ENCODE results near the gene MOCS1. TPM values are rescaled to one million over a fixed set of nuclear protein-coding genes. Genes with fewer than 3 reads are reported as not detected.

The MOCS1 gene
- total and polyA plus RNA-seq, 2 experiments from 2014 or later, result 7.3 to 9.0 TPM

DNA sequence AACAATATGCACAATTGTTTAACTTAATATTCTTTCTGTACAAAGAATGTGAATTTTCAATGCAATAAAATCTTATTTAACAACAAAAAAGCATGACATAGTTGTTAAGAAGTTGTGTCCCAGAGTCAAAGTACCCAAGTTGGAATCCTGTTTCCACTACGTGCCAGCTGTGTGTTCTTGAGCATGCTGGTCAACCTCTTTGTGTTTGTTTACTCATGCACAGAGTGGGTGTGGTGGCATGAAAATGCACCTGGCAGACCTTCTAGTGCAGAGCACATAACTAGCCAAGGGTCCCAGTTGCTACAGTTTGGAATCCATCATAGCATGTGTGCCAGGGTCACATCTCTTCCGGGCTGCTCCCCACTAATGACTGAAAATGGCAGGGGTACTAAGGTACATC is 24.7 kb upstream of the MOCS1 start:
- Histone ChIP-seq H3K27ac (no peak overlapping the region), H3K9me2 (ENCODE audit: insufficient read depth) (no peaks in the 10 kb centered on the region), H3K9me3 (ENCODE audit: low read depth) (no peaks in the 10 kb centered on the region), H3K79me2 (ENCODE audit: insufficient read depth) (no peaks in the 10 kb centered on the region), H3K36me3 (ENCODE audit: low read depth) (no peaks in the 10 kb centered on the region), H3K4me2 (ENCODE audit: unreplicated experiment) (no peak overlapping the region), H3K4me3 (no peak overlapping the region), H3K27me3 (replicated peaks; ENCODE audit: insufficient read depth) (no peaks in the 10 kb centered on the region), H3F3A (ENCODE audit: insufficient read depth) (no peaks in the 10 kb centered on the region), H2AFZ (no peak overlapping the region), H3K9ac (no peak overlapping the region), H3K4me1 (ENCODE audit: insufficient read depth) (peaks cover 4% of the 10 kb centered on the region; the same call in 1 of the 2 replicates), H4K20me1 (ENCODE audit: insufficient read depth) (no peaks in the 10 kb centered on the region)
- TF ChIP-seq EZH2phosphoT487 (IDR thresholded peaks at IDR 0.05; ENCODE audit: insufficient read depth, low read depth) (no peak), EZH2 (IDR thresholded peaks at IDR 0.05; ENCODE audit: insufficient read depth, poor library complexity, severe bottlenecking) (no peak)
- no peak for DNase-seq
- whole genome bisulfite sequencing, 2 experiments (ENCODE audit: low coverage in 1 of 2, low lambda C conversion rate in 2 of 2, missing lambda C conversion rate in 2 of 2), result 65 to 83% methylated on average over 2 of the region's 2 CpGs
- in situ Hi-C loops (cut with MboI), result no loop called here

DNA sequence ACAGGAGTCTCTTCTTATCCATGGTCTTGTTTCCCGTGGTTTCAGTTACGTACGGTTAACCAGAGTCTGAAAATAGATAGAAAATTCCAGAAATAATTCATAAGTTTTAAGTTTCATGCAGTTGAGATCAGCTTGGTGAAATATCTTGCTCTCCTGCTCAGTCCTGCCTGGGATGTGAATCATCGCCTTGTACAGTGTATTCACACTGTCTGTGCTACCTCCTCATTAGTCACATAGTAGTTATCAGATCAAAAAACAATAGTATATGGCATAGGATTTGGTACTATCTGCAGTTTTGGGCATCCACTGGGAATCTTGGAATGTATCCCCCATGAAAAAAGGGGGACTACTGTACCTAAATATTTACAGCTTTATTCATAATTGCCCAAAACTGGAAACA is 22.7 kb upstream of the MOCS1 start:
- H3K27ac ChIP-seq, result no peak overlapping the region
- no peaks in the 10 kb centered on the region for H3K9me2 ChIP-seq (ENCODE audit: insufficient read depth)
- peak; percentile 56 for DNase-seq
- no peak overlapping the region for H2AFZ ChIP-seq
- no peaks in the 10 kb centered on the region for H3K36me3 ChIP-seq (ENCODE audit: low read depth)
- TF ChIP-seq EZH2 (IDR thresholded peaks at IDR 0.05; ENCODE audit: insufficient read depth, poor library complexity, severe bottlenecking), result no peak
- no peak for TF ChIP-seq EZH2phosphoT487 (IDR thresholded peaks at IDR 0.05; ENCODE audit: insufficient read depth, low read depth)
- H3K4me2 ChIP-seq (ENCODE audit: unreplicated experiment), result no peak overlapping the region
- in situ Hi-C loops (cut with MboI), result no loop called here
- H3F3A ChIP-seq (ENCODE audit: insufficient read depth), result no peaks in the 10 kb centered on the region
- no peaks in the 10 kb centered on the region for H3K9me3 ChIP-seq (ENCODE audit: low read depth)
- 69 to 78% methylated on average over 4 of the region's 4 CpGs for WGBS, 2 experiments (ENCODE audit: low coverage in 1 of 2, low lambda C conversion rate in 2 of 2, missing lambda C conversion rate in 2 of 2)
- no peaks in the 10 kb centered on the region for H3K27me3 ChIP-seq (replicated peaks; ENCODE audit: insufficient read depth)
- H3K9ac ChIP-seq, result no peak overlapping the region
- H3K4me3 ChIP-seq, result no peak overlapping the region
- peaks cover 7% of the 10 kb centered on the region; the same call in 1 of the 2 replicates for H3K4me1 ChIP-seq (ENCODE audit: insufficient read depth)
- no peaks in the 10 kb centered on the region for H4K20me1 ChIP-seq (ENCODE audit: insufficient read depth)
- no peaks in the 10 kb centered on the region for H3K79me2 ChIP-seq (ENCODE audit: insufficient read depth)

DNA sequence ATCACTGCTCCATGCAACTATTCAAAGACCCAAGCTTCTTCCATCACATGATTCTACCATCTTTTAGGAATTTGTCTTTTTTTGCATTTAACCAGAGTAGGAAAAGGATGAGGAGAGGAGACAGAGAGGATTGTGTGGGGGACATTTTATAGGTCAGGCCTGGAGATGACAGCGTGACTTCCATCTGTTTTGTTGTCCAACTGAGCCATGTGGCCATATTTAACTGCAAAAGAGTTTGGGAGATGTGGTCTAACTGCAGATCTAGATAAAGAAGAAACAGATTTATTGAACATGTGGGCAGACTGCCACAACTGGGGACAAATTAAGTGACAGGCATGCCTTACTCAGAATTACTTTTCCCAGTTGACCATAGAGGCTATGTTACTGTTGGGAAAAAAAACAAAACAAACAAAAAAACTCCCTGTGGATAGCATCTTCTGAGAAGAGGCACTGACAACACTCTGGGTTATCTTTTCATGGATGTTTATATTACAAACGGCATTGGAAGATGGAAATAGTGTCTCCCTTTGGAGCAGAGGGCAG is 18.9 kb upstream of the MOCS1 start:
- TF ChIP-seq EZH2 (IDR thresholded peaks at IDR 0.05; ENCODE audit: insufficient read depth, poor library complexity, severe bottlenecking) (no peak), EZH2phosphoT487 (IDR thresholded peaks at IDR 0.05; ENCODE audit: insufficient read depth, low read depth) (no peak)
- Histone ChIP-seq H3K4me1 (ENCODE audit: insufficient read depth) (0 out of 2 replicates have a peak, but pooled peaks cover 3% of the 10 kb centered on the region), H3K27ac (no peak overlapping the region), H3K4me3 (no peak overlapping the region), H3K36me3 (ENCODE audit: low read depth) (no peaks in the 10 kb centered on the region), H3K9me3 (ENCODE audit: low read depth) (no peaks in the 10 kb centered on the region), H3K9me2 (ENCODE audit: insufficient read depth) (no peaks in the 10 kb centered on the region), H3K9ac (no peak overlapping the region), H3K79me2 (ENCODE audit: insufficient read depth) (no peaks in the 10 kb centered on the region), H3K4me2 (ENCODE audit: unreplicated experiment) (no peak overlapping the region), H3K27me3 (replicated peaks; ENCODE audit: insufficient read depth) (no peaks in the 10 kb centered on the region), H2AFZ (no peak overlapping the region), H4K20me1 (ENCODE audit: insufficient read depth) (no peaks in the 10 kb centered on the region), H3F3A (ENCODE audit: insufficient read depth) (no peaks in the 10 kb centered on the region)
- in situ Hi-C loops (cut with MboI), result no loop called here
- 54 to 59% methylated on average over 2 of the region's 2 CpGs for WGBS, 2 experiments (ENCODE audit: low coverage in 1 of 2, low lambda C conversion rate in 2 of 2, missing lambda C conversion rate in 2 of 2)
- DNase-seq, result no peak

- Histone ChIP-seq H3K27me3 (replicated peaks; ENCODE audit: insufficient read depth) (no peaks in the 10 kb centered on the region), H3F3A (ENCODE audit: insufficient read depth) (no peaks in the 10 kb centered on the region), H3K79me2 (ENCODE audit: insufficient read depth) (no peaks in the 10 kb centered on the region), H3K4me1 (ENCODE audit: insufficient read depth) (0 out of 2 replicates have a peak, but pooled peaks cover 3% of the 10 kb centered on the region), H3K4me3 (no peak overlapping the region), H3K27ac (no peak overlapping the region), H3K36me3 (ENCODE audit: low read depth) (no peaks in the 10 kb centered on the region), H4K20me1 (ENCODE audit: insufficient read depth) (no peaks in the 10 kb centered on the region), H3K4me2 (ENCODE audit: unreplicated experiment) (no peak overlapping the region), H2AFZ (no peak overlapping the region), H3K9ac (no peak overlapping the region), H3K9me2 (ENCODE audit: insufficient read depth) (no peaks in the 10 kb centered on the region), H3K9me3 (ENCODE audit: low read depth) (no peaks in the 10 kb centered on the region)
- in situ Hi-C loops (cut with MboI), result no loop called here
- TF ChIP-seq EZH2 (IDR thresholded peaks at IDR 0.05; ENCODE audit: insufficient read depth, poor library complexity, severe bottlenecking) (no peak), EZH2phosphoT487 (IDR thresholded peaks at IDR 0.05; ENCODE audit: insufficient read depth, low read depth) (no peak)
- WGBS, 2 experiments (ENCODE audit: low coverage in 1 of 2, low lambda C conversion rate in 2 of 2, missing lambda C conversion rate in 2 of 2), result 11 to 21% methylated on average over 4 of the region's 4 CpGs
- peak; percentile 58 for DNase-seq
Measured at GRCh38 chr6:39952167-39952566, 17.9 kb upstream of the MOCS1 start.
